Muscle of leg (tissue), 11 donors: ENCODE results near the gene RAI14. TPM values are rescaled to one million over a fixed set of nuclear protein-coding genes. Genes with fewer than 3 reads are reported as not detected.

Source experiments
- DNase-seq: peaks from one replicate; pipeline ENCODE4 v3.0.0; 2013
- H3K27ac ChIP-seq: one replicate; pipeline ENCODE4 v1.5.1; 2013; ENCODE audit warnings: mild to moderate bottlenecking, low read length, control low read depth
- H3K27me3 ChIP-seq: one replicate; pipeline ENCODE4 v1.6.1; 2013; ENCODE audit warnings: low read length; ENCODE audit not compliant: control insufficient read depth, insufficient read depth
- H3K36me3 ChIP-seq: one replicate; pipeline ENCODE4 v1.6.1; 2013; ENCODE audit warnings: low read length; ENCODE audit not compliant: control insufficient read depth, insufficient read depth
- H3K4me1 ChIP-seq: one replicate; pipeline ENCODE4 v1.6.1; 2013; ENCODE audit warnings: low read length; ENCODE audit not compliant: control insufficient read depth, insufficient read depth
- H3K4me3 ChIP-seq: one replicate; pipeline ENCODE4 v1.5.1; 2013; ENCODE audit warnings: low read length, control low read depth
- H3K9me3 ChIP-seq: replicated peaks from 2 replicates; pipeline ENCODE4 v1.6.1; 2013; ENCODE audit warnings: low read depth, low read length; ENCODE audit not compliant: control insufficient read depth
- WGBS: methylation state at CpG from one replicate; pipeline ENCODE4 v1.1.5; 2013; ENCODE audit warnings: missing lambda C conversion rate; ENCODE audit not compliant: insufficient coverage; 5-methylcytosine and 5-hydroxymethylcytosine counted together
- polyA plus RNA-seq, 8 donors: library from polyadenylated mRNA; unstranded; fragments of 120-200 nt; gene quantifications; one replicate each; pipeline versions ENCODE4 v1.2.1 to v1.2.3, GENCODE V29; 2013; ENCODE audit warnings: inconsistent platforms in 1 of 8, low replicate concordance in 1 of 8; ENCODE audit not compliant: insufficient read length in 8 of 8, insufficient read depth in 1 of 8
- total RNA-seq: library from RNA; stranded (reverse); fragments of 120-200 nt; gene quantifications from one replicate; pipeline ENCODE4 v1.2.4, GENCODE V29; 2013

Gene RAI14
- total and polyA plus RNA-seq, 9 donors, result 15.7 to 40.4 (median 24.3) TPM

GRCh38 chr5:34831303-34831702, 175.2 kb downstream of the RAI14 start:
- DNase-seq, result no peak

DNA sequence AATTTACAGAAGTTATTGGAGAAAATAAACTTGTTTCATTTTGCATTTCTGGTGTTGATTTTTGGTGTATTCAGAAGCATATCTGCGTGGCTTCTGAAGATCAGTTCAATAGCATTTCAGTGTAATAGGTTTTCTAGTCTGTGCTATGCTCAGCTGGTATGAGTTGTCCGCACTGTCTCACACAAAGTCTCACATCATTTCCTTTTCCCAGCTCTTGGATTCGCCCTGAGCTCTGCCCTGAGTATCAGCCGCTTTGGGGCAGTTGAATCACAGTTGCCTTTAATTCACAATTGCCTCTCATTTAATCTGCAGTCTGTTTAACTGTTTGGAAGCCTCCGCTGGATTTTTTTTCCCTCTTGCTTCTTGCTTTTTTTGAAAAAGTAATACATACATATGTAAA, 176.4 kb downstream of the RAI14 start:
- no peak overlapping the region for H3K27ac ChIP-seq
- 70% methylated on average over 3 of the region's 5 CpGs for WGBS
- no peaks in the 10 kb centered on the region for H3K9me3 ChIP-seq
- H3K4me3 ChIP-seq, result no peak overlapping the region
- H3K36me3 ChIP-seq, result peaks cover 10% of the 10 kb centered on the region
- no peaks in the 10 kb centered on the region for H3K4me1 ChIP-seq
- no peak for DNase-seq
- H3K27me3 ChIP-seq, result no peaks in the 10 kb centered on the region

More at GRCh38 chr5:34831303-34831702, 175.2 kb downstream of the RAI14 start:
- Histone ChIP-seq H3K4me3 (no peak overlapping the region), H3K9me3 (no peaks in the 10 kb centered on the region), H3K27me3 (no peaks in the 10 kb centered on the region), H3K4me1 (no peaks in the 10 kb centered on the region), H3K27ac (no peak overlapping the region), H3K36me3 (peaks cover 22% of the 10 kb centered on the region)

DNA sequence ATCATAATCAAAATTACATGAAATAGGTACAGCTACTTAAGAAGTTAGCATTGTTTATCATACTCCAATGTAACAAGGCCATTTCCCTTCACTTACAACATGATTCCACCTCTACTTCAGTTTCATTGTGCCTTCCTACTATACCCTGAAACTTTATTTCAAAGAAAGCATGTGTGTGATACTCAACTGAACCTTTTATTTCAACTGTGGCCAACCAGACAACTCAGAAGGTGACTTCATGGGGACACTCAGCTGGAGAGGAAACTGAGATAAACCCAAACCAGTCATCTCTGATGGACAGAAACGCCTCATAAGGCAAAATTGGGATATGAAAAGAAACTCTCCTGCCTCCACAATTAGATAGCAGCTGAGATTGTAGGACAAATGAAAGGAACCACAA, 177.0 kb downstream of the RAI14 start:
- H3K4me3 ChIP-seq, result no peak overlapping the region
- no peak for DNase-seq
- H3K4me1 ChIP-seq, result no peaks in the 10 kb centered on the region
- no peak overlapping the region for H3K27ac ChIP-seq
- no peaks in the 10 kb centered on the region for H3K27me3 ChIP-seq
- no peaks in the 10 kb centered on the region for H3K9me3 ChIP-seq
- no CpG with 5 or more reads among the region's 1 CpG for WGBS
- peaks cover 8% of the 10 kb centered on the region for H3K36me3 ChIP-seq

- Histone ChIP-seq H3K4me1 (no peaks in the 10 kb centered on the region), H3K36me3 (peaks cover 8% of the 10 kb centered on the region), H3K27me3 (no peaks in the 10 kb centered on the region), H3K4me3 (no peak overlapping the region), H3K9me3 (no peaks in the 10 kb centered on the region), H3K27ac (no peak overlapping the region)
- DNase-seq, result no peak
- WGBS, result 80% methylated on average over 1 of the region's 9 CpGs
Observed at GRCh38 chr5:34833976-34834793, 178.1 kb downstream of the RAI14 start.

GRCh38 chr5:34834794-34835089, 178.6 kb downstream of the RAI14 start:
- Histone ChIP-seq H3K36me3 (peaks cover 5% of the 10 kb centered on the region), H3K27ac (no peak overlapping the region)
- WGBS, result no CpG with 5 or more reads among the region's 1 CpG

DNA sequence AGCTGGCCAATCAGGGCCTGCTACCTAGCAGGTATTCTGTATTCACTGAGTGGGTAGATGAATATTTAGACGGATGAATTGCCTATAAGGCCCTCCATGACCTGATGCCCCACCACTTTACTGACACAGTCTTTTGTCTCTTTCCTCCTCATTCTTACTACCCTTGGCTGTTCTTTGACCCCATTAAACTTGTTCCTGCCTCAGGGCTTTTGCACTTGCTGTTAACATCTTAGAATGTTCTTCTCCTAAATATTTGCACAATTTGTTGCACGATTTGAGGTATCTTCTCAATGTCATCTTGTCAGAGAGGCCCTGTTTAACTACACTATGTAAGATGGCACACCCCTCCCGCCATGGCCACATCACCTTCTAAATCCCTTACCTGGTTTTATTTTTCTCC, 179.5 kb downstream of the RAI14 start:
- WGBS, result 80% methylated on average over 1 of the region's 3 CpGs
- no peak for DNase-seq
- Histone ChIP-seq H3K9me3 (no peaks in the 10 kb centered on the region), H3K4me3 (no peak overlapping the region), H3K27me3 (no peaks in the 10 kb centered on the region), H3K27ac (no peak overlapping the region), H3K36me3 (no peaks in the 10 kb centered on the region), H3K4me1 (peaks cover 3% of the 10 kb centered on the region)

More at GRCh38 chr5:34834794-34835089, 178.6 kb downstream of the RAI14 start:
- no peak for DNase-seq
- Histone ChIP-seq H3K4me1 (peaks cover 3% of the 10 kb centered on the region), H3K27me3 (no peaks in the 10 kb centered on the region), H3K9me3 (no peaks in the 10 kb centered on the region), H3K4me3 (no peak overlapping the region)

DNA sequence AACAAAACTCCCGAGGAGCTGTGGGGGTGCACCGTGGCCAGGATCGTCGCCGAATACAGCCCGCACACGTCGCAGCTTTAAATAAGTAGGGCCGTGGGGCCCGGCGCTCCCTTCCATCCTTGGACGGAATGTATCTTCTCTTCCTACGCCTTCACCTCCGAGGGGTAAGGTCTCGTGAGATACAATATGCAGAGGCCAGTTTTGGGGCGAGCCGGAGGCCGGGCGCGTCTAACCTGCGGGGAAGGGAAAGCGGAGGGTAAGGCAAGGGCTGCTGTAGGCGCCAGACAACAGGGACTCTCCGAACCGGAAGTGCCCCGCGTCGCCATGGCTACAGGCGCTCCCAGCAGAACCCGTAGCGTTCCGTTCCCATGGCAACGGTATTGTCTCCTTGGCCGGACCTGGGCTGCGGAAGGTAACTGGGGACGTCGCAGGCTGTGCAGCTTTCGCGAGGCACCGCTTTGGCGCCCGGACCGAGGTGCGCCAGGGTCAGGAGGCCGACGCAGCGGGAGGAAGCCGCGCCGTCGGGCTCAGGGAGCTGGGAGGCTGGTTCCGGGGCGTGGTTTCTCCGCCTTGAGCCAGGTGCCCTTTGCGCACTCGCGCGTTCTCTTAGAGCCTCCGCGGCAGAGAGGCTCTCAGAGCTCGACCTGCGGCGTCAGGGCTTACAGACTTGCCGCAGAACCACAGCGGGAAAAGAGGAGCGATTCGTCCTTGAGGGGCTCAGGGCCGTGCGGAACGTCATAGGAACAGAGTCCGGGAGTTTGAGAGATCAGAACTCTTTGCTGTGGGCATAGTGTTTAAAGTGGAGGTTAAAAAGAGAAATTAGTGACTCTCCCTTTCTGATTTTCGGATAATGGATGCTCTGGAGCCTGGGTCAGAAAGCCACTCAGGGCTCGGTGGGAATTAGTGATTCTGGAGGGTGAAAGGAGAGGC, 182.9 kb downstream of the RAI14 start, which contains the start of gene TTC23L:
Gene TTC23L, plus strand, starts transcription at position 380 of the 930 bp plus-strand sequence. CDS start 1,508 bp downstream, outside the sequence.
- peak; percentile 92 for DNase-seq
- Histone ChIP-seq H3K36me3 (no peaks in the 10 kb centered on the region), H3K27me3 (no peaks in the 10 kb centered on the region), H3K4me3 (peak within 1 kb of the TSS; percentile 86), H3K9me3 (no peaks in the 10 kb centered on the region), H3K4me1 (peaks cover 3% of the 10 kb centered on the region), H3K27ac (no peak within 1 kb of the TSS)
- under 1% methylated on average over 67 of the region's 73 CpGs for WGBS

DNA sequence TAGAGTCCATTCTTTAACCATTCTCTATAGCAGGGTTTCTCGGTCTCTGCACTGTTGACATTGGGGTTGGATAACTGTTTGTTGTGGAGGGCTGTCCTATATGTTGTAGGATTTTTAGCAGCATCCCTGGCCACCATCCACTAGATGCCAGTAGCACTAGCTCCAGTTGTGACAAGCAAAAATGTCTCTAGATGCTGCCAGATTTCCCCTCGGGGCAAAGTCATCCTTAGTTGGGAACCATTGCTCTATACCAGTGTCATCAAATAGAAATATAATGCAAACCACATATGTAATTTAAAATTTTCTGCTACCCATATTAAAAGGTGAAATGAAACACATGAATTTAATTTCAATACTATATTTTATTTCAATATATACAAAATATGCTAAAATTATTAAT, 185.7 kb downstream of the RAI14 start:
- peaks cover 3% of the 10 kb centered on the region for H3K4me1 ChIP-seq
- no peak overlapping the region for H3K4me3 ChIP-seq
- no peak for DNase-seq
- no peaks in the 10 kb centered on the region for H3K9me3 ChIP-seq
- no peaks in the 10 kb centered on the region for H3K36me3 ChIP-seq
- no CpG with 5 or more reads among the region's 2 CpGs for WGBS
- peaks cover 2% of the 10 kb centered on the region for H3K27me3 ChIP-seq
- H3K27ac ChIP-seq, result no peak overlapping the region

DNA sequence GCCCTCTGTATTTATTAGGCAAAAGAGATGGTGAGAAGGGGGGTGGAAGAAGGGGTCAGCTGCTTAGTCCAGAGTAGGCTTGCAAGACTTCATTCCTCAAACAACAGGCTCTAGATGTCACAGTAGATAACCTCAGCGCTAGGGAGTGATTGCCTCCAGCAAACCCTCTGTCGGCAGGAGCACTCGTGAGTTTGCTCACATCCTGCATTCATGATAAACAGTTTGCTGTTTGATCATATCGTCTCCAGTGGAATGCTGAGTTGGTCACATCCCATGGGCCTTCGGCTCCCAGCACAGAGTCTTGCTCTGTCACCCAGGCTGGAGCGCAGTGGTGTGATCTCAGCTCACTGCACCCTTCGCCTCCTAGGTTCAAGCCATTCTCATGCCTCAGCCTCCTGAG, 186.4 kb downstream of the RAI14 start:
- no peak for DNase-seq
- H3K36me3 ChIP-seq, result no peaks in the 10 kb centered on the region
- H3K27me3 ChIP-seq, result peaks cover 2% of the 10 kb centered on the region
- H3K4me1 ChIP-seq, result peaks cover 3% of the 10 kb centered on the region
- no peak overlapping the region for H3K4me3 ChIP-seq
- no peak overlapping the region for H3K27ac ChIP-seq
- H3K9me3 ChIP-seq, result no peaks in the 10 kb centered on the region
- 91% methylated on average over 6 of the region's 7 CpGs for WGBS

- Histone ChIP-seq H3K9me3 (no peaks in the 10 kb centered on the region), H3K4me3 (no peak overlapping the region), H3K36me3 (no peaks in the 10 kb centered on the region), H3K27me3 (peaks cover 2% of the 10 kb centered on the region), H3K4me1 (peaks cover 3% of the 10 kb centered on the region), H3K27ac (no peak overlapping the region)
- no peak for DNase-seq
- 50% methylated on average over 1 of the region's 2 CpGs for WGBS
Observed at GRCh38 chr5:34843497-34843896, 187.4 kb downstream of the RAI14 start.
